Ishikawa (cell line): ENCODE measurements around the gene PTPRN2.

ENCODE experiments used
- CEBPB ChIP-seq: IDR thresholded peaks from 2 replicates; pipeline ENCODE4 v1.6.1; 2012
- EGR1 ChIP-seq: IDR thresholded peaks from 2 replicates; pipeline ENCODE4 v1.6.1; 2012
- EP300 ChIP-seq: IDR thresholded peaks from 2 replicates; pipeline ENCODE4 v1.6.1; 2012; ENCODE audit warnings: borderline replicate concordance
- MAX ChIP-seq: IDR thresholded peaks from 2 replicates; pipeline ENCODE4 v1.6.1; 2012
- NFIC ChIP-seq: IDR thresholded peaks from 2 replicates; pipeline ENCODE4 v1.6.1; 2012
- RAD21 ChIP-seq: IDR thresholded peaks from 2 replicates; pipeline ENCODE4 v1.6.1; 2012; ENCODE audit warnings: low read depth
- TAF1 ChIP-seq: IDR thresholded peaks from 2 replicates; pipeline ENCODE4 v1.6.1; 2012; ENCODE audit warnings: low read depth, mild to moderate bottlenecking
- TEAD4 ChIP-seq: IDR thresholded peaks from 2 replicates; pipeline ENCODE4 v1.6.1; 2012
- ZBTB7A ChIP-seq: IDR thresholded peaks from 2 replicates; pipeline ENCODE4 v1.6.1; 2012; ENCODE audit warnings: low read depth
- TF ChIP-seq, protein P1 (sequence below): IDR thresholded peaks from 2 replicates; pipeline ENCODE4 v1.6.1; 2012; ENCODE audit warnings: low read depth, mild to moderate bottlenecking

DNA sequence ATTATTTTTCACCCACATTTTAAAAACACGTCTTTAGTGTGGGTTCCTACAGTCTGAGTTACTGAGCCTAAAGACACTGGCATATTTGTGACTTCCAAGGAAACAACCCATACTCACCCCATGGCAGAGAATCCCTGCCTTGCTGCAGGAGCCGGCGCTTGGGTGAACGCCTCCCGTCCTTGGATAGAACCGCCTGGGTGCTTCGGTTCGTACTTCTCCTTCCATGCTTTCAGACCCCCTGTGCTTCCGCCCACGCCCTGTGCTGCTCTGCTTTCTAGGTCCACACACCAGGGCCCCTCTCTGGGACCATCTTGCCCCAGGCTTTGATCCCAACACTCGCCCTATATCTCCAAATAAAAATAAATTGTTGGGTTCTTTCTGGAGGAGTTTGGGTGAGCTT lies 125.8 kb downstream of the PTPRN2 start:
- TF ChIP-seq RAD21 = no peak
- TF ChIP-seq EP300 = no peak
- no peak for TF ChIP-seq MAX
- TF ChIP-seq EGR1 = no peak
- TF ChIP-seq ZBTB7A = no peak
- no peak for TF ChIP-seq CEBPB
- TF ChIP-seq, protein P1, sequence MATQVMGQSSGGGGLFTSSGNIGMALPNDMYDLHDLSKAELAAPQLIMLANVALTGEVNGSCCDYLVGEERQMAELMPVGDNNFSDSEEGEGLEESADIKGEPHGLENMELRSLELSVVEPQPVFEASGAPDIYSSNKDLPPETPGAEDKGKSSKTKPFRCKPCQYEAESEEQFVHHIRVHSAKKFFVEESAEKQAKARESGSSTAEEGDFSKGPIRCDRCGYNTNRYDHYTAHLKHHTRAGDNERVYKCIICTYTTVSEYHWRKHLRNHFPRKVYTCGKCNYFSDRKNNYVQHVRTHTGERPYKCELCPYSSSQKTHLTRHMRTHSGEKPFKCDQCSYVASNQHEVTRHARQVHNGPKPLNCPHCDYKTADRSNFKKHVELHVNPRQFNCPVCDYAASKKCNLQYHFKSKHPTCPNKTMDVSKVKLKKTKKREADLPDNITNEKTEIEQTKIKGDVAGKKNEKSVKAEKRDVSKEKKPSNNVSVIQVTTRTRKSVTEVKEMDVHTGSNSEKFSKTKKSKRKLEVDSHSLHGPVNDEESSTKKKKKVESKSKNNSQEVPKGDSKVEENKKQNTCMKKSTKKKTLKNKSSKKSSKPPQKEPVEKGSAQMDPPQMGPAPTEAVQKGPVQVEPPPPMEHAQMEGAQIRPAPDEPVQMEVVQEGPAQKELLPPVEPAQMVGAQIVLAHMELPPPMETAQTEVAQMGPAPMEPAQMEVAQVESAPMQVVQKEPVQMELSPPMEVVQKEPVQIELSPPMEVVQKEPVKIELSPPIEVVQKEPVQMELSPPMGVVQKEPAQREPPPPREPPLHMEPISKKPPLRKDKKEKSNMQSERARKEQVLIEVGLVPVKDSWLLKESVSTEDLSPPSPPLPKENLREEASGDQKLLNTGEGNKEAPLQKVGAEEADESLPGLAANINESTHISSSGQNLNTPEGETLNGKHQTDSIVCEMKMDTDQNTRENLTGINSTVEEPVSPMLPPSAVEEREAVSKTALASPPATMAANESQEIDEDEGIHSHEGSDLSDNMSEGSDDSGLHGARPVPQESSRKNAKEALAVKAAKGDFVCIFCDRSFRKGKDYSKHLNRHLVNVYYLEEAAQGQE = no peak
- TF ChIP-seq TEAD4 = no peak
- TF ChIP-seq NFIC = no peak
- no peak for TF ChIP-seq TAF1
